ENCODE data around the gene SRRM3. TPM values are rescaled to one million over a fixed set of nuclear protein-coding genes. Genes with fewer than 3 reads are reported as not detected.

Gene SRRM3
- total and polyA plus RNA-seq, 12 donors, result 5.6 to 140 (median 33.3) TPM

GRCh38 chr7:76244781-76245391, 43.2 kb downstream of the SRRM3 start:
- no peak overlapping the region for H3K27ac ChIP-seq
- no peaks in the 10 kb centered on the region for H3K4me1 ChIP-seq (replicated peaks in 1 of 2)
- no peak overlapping the region for H3K4me3 ChIP-seq
- intact Hi-C loops (cut with DNase I), result no loop called here
- DNase-seq, result no peak
- TF ChIP-seq CTCF (IDR thresholded peaks at IDR 0.05), result no peak
- no peak for TF ChIP-seq POLR2A (IDR thresholded peaks at IDR 0.05)
- no peaks in the 10 kb centered on the region for H3K27me3 ChIP-seq
- H3K9me3 ChIP-seq (replicated peaks in 1 of 3), result no peaks in the 10 kb centered on the region
- no peaks in the 10 kb centered on the region for H3K36me3 ChIP-seq (replicated peaks in 1 of 2)
- WGBS, 4 donors, result 42 to 54% (median 45%) methylated on average over 3 of the region's 3 CpGs

GRCh38 chr7:76246804-76247389, 45.2 kb downstream of the SRRM3 start:
- no peaks in the 10 kb centered on the region for H3K9me3 ChIP-seq (replicated peaks in 1 of 3)
- 67 to 73% (median 72%) methylated on average over 4 to 5 of the region's 5 CpGs for WGBS, 4 donors
- no peak overlapping the region for H3K4me3 ChIP-seq
- TF ChIP-seq CTCF (IDR thresholded peaks at IDR 0.05), result no peak
- no peak for TF ChIP-seq POLR2A (IDR thresholded peaks at IDR 0.05)
- intact Hi-C loops (cut with DNase I), result no loop called here
- H3K27me3 ChIP-seq, result no peaks in the 10 kb centered on the region
- DNase-seq, result no peak
- no peaks in the 10 kb centered on the region for H3K36me3 ChIP-seq (replicated peaks in 1 of 2)
- no peaks in the 10 kb centered on the region for H3K4me1 ChIP-seq (replicated peaks in 1 of 2)
- H3K27ac ChIP-seq, result no peak overlapping the region

GRCh38 chr7:76247938-76248337, 46.2 kb downstream of the SRRM3 start:
- H3K27ac ChIP-seq, result no peak overlapping the region
- H3K4me1 ChIP-seq (replicated peaks in 1 of 2), result no peaks in the 10 kb centered on the region
- H3K9me3 ChIP-seq (replicated peaks in 1 of 3), result no peaks in the 10 kb centered on the region
- intact Hi-C loops (cut with DNase I), result no loop called here
- H3K36me3 ChIP-seq (replicated peaks in 1 of 2), result no peaks in the 10 kb centered on the region
- H3K27me3 ChIP-seq, result no peaks in the 10 kb centered on the region
- 87 to 91% (median 88%) methylated on average over 10 of the region's 10 CpGs for WGBS, 4 donors
- DNase-seq, result no peak
- TF ChIP-seq POLR2A (IDR thresholded peaks at IDR 0.05), result no peak
- TF ChIP-seq CTCF (IDR thresholded peaks at IDR 0.05), result no peak
- H3K4me3 ChIP-seq, result no peak overlapping the region

GRCh38 chr7:76252021-76252420, 50.3 kb downstream of the SRRM3 start:
- no peak for DNase-seq
- H3K36me3 ChIP-seq (replicated peaks in 1 of 2), result no peaks in the 10 kb centered on the region
- 72 to 78% (median 76%) methylated on average over 6 of the region's 6 CpGs for WGBS, 4 donors
- intact Hi-C loops (cut with DNase I), result no loop called here
- TF ChIP-seq CTCF (IDR thresholded peaks at IDR 0.05) (no peak), POLR2A (IDR thresholded peaks at IDR 0.05) (no peak)
- H3K4me1 ChIP-seq (replicated peaks in 1 of 2), result no peaks in the 10 kb centered on the region
- H3K4me3 ChIP-seq, result no peak overlapping the region
- no peaks in the 10 kb centered on the region for H3K27me3 ChIP-seq
- H3K27ac ChIP-seq, result no peak overlapping the region
- H3K9me3 ChIP-seq (replicated peaks in 1 of 3), result no peaks in the 10 kb centered on the region
